B cell (primary cell): ENCODE results near the gene BRD1.

Source experiments
- EZH2 ChIP-seq: IDR thresholded peaks from 2 replicates; pipeline ENCODE4 v1.6.1; 2012; ENCODE audit warnings: borderline replicate concordance, low read depth, mild to moderate bottlenecking, moderate library complexity, low read length; ENCODE audit not compliant: insufficient read depth, poor library complexity, severe bottlenecking
- TF ChIP-seq, protein P1 (sequence below): fragments of 200-600 bp; IDR thresholded peaks from one replicate; pipeline ENCODE4 v1.8.0; 2022; ENCODE audit warnings: antibody characterized with exemption, mild to moderate bottlenecking

DNA sequence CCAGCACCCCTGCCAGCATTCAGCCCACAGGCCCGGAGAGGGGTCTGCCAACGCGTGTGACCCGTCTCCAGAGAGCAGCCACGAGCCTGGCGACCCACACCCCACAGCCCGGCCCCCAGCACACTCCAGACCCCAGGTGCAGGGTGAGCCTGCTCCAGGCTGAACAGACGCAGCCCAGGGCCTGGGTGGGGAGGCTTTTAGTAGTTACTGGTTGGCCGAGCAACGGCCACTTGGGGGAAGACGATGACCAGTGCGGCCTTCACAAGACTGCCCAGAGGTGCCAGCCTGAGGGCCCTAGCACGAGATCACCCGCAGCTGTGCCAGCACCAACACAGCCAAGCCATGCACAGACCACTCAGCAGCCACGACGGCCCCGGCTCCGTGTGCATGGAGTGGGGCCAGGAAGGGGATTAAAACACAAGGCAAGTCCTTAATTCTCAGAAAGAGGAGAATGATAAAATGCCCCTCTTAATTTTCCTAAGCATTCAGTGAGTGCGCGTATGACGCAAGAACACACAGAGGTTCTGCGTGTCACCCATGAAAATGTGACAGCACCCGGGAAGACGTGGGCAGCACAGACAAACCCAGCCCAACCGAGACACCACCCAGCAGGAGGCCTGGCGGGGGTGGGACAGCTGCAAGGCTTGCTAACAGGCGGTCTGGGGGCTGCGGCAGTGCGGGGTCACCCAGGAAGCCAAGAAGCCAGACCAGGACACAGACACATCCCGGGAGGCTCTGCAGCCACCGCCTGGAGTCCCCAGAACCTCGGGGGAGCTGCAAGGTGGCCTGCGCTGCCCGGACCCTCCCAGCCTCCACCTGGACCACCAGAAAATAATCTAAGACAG, 47.6 kb downstream of the BRD1 start:
- TF ChIP-seq, protein P1, sequence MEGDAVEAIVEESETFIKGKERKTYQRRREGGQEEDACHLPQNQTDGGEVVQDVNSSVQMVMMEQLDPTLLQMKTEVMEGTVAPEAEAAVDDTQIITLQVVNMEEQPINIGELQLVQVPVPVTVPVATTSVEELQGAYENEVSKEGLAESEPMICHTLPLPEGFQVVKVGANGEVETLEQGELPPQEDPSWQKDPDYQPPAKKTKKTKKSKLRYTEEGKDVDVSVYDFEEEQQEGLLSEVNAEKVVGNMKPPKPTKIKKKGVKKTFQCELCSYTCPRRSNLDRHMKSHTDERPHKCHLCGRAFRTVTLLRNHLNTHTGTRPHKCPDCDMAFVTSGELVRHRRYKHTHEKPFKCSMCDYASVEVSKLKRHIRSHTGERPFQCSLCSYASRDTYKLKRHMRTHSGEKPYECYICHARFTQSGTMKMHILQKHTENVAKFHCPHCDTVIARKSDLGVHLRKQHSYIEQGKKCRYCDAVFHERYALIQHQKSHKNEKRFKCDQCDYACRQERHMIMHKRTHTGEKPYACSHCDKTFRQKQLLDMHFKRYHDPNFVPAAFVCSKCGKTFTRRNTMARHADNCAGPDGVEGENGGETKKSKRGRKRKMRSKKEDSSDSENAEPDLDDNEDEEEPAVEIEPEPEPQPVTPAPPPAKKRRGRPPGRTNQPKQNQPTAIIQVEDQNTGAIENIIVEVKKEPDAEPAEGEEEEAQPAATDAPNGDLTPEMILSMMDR: no peak
- TF ChIP-seq EZH2: no peak
